Femur (tissue), 1 donor: Measurements from ENCODE around the gene KIF5A.
"Not testable (repeated sequence)": the region's sequence is repeated elsewhere in the genome, so short reads cannot be mapped to it uniquely, and the experiment has no call there.

Experiments
- DNase-seq: peaks from one replicate; pipeline ENCODE4 v3.0.0-alpha.2; 2017

Gene KIF5A

GRCh38 chr12:57585156-57585555 is 35.3 kb downstream of the KIF5A start:
- no peak for DNase-seq

- no peak for DNase-seq
Observed at GRCh38 chr12:57586128-57586527, 36.3 kb downstream of the KIF5A start.

- no peak for DNase-seq
Observed at GRCh38 chr12:57586832-57587429, 37.1 kb downstream of the KIF5A start.

- not testable (repeated sequence) for DNase-seq
Observed at GRCh38 chr12:57588951-57589610, 39.2 kb downstream of the KIF5A start.

- DNase-seq: no peak
Observed at GRCh38 chr12:57590479-57590863, 40.6 kb downstream of the KIF5A start.

GRCh38 chr12:57590864-57591781 is 41.3 kb downstream of the KIF5A start, which contains the start of gene PIP4K2C:
Gene PIP4K2C (plus strand): TSS chr12:57591192. CDS start chr12:57591290, 98 bp downstream.
- peak; percentile 80 for DNase-seq

- DNase-seq: no peak
Observed at GRCh38 chr12:57591782-57592325, 42.0 kb downstream of the KIF5A start.

- no peak for DNase-seq
Observed at GRCh38 chr12:57592551-57593165, 42.8 kb downstream of the KIF5A start.

- no peak for DNase-seq
Observed at GRCh38 chr12:57593187-57593586, 43.3 kb downstream of the KIF5A start.

- DNase-seq: no peak
Observed at GRCh38 chr12:57600395-57600794, 50.6 kb downstream of the KIF5A start.

GRCh38 chr12:57602544-57602943 is 52.7 kb downstream of the KIF5A start:
- DNase-seq: no peak

GRCh38 chr12:57603324-57603723 is 53.5 kb downstream of the KIF5A start:
- DNase-seq: no peak

GRCh38 chr12:57603815-57604453 is 54.1 kb downstream of the KIF5A start:
- DNase-seq: peak; percentile 88

- DNase-seq: peak; percentile 68
Observed at GRCh38 chr12:57604454-57604991, 54.7 kb downstream of the KIF5A start, which contains the start of gene DTX3. Gene DTX3 (plus strand): TSS chr12:57604824. CDS start chr12:57606518, 1,694 bp downstream.

- peak; percentile 56 for DNase-seq
Observed at GRCh38 chr12:57604992-57605810, 55.4 kb downstream of the KIF5A start.

GRCh38 chr12:57605811-57606311 is 56.0 kb downstream of the KIF5A start:
- DNase-seq: no peak

GRCh38 chr12:57606399-57606798 is 56.6 kb downstream of the KIF5A start:
- no peak for DNase-seq

- no peak for DNase-seq
Observed at GRCh38 chr12:57606821-57607220, 57.0 kb downstream of the KIF5A start.

GRCh38 chr12:57607958-57608663 is 58.3 kb downstream of the KIF5A start:
- DNase-seq: no peak
